GM21529 (cell line): ENCODE data around the gene OR2A14.
A peak's percentile ranks its signal among the peaks of the same experiment; 100 is the strongest.
"Not testable (repeated sequence)": the region's sequence is repeated elsewhere in the genome, so short reads cannot be mapped to it uniquely, and the experiment has no call there.

ENCODE experiments used
- ATAC-seq: cut with Tn5 transposase; IDR thresholded peaks from one replicate; pipeline ENCODE4 v1.9.1; 2021; ENCODE audit not compliant: unreplicated experiment

The OR2A14 gene, protein sequence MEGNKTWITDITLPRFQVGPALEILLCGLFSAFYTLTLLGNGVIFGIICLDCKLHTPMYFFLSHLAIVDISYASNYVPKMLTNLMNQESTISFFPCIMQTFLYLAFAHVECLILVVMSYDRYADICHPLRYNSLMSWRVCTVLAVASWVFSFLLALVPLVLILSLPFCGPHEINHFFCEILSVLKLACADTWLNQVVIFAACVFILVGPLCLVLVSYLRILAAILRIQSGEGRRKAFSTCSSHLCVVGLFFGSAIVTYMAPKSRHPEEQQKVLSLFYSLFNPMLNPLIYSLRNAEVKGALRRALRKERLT

GRCh38 chr7:144122876-144123275, at the start of gene OR2A14:
OR2A14 (plus strand) TSS chr7:144123176; CDS start chr7:144129113, 5,937 bp downstream.
- no peak for ATAC-seq

GRCh38 chr7:144074374-144074773, 48.6 kb upstream of the OR2A14 start:
- no peak for ATAC-seq

DNA sequence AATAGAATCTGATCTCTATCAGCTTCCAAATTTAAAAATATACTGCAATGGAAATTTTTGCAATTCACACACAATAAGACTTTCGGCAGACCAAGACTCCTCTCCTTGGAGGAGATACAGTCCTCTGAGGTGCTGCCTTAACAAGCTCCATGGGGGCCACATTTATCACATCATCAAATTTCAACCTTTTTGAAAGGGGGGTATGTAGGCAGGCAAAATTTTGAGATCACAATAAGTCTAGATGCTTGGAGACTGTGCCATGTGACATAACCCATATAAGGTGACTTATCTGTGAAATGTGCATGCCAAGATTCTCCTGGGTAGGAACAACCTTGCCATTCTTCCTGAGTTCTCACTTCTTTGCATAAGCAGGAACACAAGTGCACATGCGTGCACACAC, 37.0 kb upstream of the OR2A14 start, which contains the start of gene OR2A12:
TSS of gene OR2A12 (plus strand) at position 301 of the 400 bp plus-strand sequence. CDS start 8,830 bp downstream, outside the sequence.
- no peak for ATAC-seq

DNA sequence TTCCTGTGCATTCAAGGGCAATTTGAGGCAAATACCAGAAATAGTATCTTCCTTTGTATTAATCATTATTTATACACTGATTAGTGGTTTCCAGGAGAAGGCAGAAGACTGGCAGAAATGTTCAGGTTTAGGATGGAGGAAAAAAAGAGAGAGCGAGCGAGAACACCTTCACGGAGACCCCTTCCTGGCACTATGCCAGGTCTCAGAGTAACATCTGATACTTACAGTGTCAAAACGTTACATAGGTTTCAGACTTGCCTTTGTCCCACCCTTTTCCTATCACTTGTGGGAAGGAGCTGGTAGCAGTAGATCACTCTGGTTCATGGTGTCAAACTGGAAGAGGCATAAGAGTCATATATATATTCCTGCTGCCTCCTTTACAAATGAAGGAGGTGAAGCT, 36.2 kb upstream of the OR2A14 start:
- no peak for ATAC-seq

DNA sequence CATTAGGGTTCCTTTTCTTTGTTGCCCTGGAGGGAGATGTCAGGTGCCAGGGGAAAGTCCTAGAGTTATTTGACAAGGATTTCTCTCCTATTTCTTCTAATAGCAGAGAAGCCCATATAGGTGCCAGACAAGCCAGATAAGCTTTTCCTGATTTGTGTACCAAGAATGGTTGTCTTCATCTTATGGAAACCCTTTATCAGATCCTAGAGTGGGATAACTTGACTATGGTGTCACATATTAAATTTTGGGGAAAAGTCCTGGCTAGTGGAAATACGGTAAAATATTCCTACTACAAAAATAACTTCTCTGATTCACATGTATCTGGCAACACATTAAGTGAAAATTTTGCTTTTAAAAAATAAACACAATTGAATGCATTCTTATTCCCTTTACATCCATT, 35.7 kb upstream of the OR2A14 start:
- no peak for ATAC-seq

GRCh38 chr7:144090667-144091066, 32.3 kb upstream of the OR2A14 start:
- no peak for ATAC-seq

- ATAC-seq, result no peak
Observed at GRCh38 chr7:144098776-144099175, 24.2 kb upstream of the OR2A14 start.

GRCh38 chr7:144100607-144101006, 22.4 kb upstream of the OR2A14 start:
- ATAC-seq, result no peak

DNA sequence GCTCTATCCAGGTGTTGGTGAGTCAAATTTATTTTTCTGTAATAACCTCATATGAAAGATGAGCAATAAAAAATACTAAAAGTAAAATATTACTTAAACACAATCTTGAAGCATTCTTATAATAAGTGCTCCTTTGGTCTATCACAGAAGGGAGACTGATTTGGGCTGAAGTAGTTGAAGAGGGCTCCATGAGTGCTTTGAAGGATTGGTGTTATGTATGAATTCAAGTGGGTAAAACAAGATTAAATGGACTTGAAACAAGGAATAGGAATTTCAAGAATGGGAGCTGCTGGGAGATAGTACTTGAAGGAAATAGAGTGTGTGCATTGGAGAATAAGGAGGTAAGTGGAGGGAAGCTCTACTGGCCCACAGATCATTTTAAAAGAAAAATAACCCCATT, 20.9 kb upstream of the OR2A14 start:
- no peak for ATAC-seq

DNA sequence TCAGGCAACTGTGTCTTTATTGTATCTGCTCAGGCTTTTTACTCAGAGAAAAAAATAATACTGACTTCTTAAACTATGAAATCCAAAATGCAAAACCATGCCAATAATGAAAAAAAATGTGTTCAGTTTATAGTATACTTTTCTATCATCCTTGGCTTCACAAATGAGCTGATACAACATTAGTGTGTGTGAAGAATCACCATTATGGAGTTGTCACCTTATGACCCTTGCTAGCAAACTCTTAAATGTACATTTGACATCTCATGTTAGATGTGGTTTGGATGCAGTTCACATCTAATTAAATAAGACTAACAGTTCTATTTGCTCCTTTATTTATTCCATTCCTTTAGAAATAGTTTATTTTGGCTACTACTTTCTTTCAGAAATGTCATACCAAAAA, 17.8 kb upstream of the OR2A14 start:
- ATAC-seq, result no peak

GRCh38 chr7:144109283-144109682, 13.7 kb upstream of the OR2A14 start, which contains the start of gene OR2A2:
OR2A2 (plus strand) TSS chr7:144109583; CDS start chr7:144109583, 0 bp downstream.
- ATAC-seq, result no peak

- no peak for ATAC-seq
Observed at GRCh38 chr7:144110272-144110671, 12.7 kb upstream of the OR2A14 start.

DNA sequence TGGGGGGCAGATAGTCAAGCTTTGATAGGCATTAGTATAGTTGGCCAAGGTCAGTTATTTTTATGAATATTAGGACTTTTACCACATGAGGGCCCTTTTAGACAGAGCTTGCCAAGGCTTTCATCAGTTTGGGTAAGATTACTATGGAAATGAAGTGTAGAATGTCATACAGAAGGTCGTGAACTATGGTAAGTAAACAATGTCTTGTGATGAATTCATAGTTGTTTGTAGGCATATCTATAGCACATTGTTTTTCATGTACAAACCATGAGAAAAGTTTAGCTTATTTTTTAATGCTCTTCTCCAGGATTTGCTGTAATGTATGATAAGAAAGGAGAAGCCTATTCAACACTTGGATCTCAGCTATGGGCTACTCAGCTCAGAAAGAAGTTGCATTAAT, 9.3 kb upstream of the OR2A14 start:
- ATAC-seq, result no peak

DNA sequence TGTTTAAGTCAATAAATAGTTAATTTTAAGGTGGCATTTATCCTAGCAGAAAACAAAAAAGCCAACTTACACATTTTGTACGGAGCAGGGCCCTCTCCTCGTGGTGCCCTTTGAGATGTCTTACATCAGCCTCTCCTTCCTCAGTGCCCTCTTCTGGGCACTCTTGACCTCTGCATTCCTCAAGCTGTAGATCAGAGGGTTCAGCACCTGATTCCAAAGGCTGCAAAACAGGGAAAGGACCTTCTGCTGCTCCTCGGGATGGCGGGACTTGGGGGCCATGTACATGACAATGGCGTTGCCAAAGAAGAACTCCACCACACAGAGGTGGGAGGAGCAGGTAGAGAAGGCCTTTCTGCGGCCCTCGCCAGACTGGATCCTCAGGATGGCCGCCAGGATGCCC, 4.6 kb upstream of the OR2A14 start:
- ATAC-seq, result no peak

GRCh38 chr7:144127714-144128334, 4.8 kb downstream of the OR2A14 start:
- ATAC-seq, result peak; percentile 100

DNA sequence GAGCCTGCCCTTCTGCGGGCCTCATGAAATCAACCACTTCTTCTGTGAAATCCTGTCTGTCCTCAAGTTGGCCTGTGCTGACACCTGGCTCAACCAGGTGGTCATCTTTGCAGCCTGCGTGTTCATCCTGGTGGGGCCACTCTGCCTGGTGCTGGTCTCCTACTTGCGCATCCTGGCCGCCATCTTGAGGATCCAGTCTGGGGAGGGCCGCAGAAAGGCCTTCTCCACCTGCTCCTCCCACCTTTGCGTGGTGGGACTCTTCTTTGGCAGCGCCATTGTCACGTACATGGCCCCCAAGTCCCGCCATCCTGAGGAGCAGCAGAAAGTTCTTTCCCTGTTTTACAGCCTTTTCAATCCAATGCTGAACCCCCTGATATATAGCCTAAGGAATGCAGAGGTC, 6.6 kb downstream of the OR2A14 start:
- ATAC-seq, result not testable (repeated sequence)

DNA sequence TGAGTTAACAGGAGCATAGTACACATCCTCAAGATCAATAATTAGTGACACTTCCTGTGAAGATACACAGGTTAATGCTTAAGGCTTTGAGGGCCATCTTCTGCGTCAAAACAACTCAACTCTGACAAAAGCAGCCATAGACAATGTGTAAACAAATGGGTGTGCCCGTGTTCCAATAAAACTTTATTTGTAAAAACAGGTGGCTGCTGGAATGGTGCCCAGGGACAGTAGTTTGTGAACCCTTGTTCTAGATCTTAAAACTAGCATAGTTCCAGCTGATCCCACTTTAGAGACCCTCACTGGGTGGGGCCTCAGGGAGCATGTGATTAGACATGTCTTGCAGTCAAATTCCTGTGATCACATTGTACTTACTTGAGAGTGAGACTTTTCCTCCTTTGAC, 7.8 kb downstream of the OR2A14 start:
- no peak for ATAC-seq

DNA sequence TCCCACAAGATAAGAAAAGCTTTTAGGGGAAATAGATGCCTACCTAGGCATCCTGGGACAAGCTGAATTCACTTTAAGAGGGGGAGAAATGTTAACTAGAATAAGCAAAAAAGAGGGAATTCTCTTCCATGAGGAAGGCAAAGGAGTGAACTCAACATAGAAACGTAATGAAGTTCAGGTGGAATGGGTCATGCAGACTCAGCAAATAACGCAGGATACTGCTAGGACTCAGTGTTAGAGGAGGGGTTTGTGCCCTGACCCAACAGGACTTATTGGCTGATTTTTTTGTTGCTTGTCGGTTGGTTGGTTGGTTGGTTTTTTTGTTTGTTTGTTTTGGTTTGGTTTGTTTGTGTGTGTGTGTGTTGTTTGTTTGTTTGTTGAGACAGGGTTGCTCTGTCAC, 9.3 kb downstream of the OR2A14 start:
- ATAC-seq, result no peak

GRCh38 chr7:144133307-144133706, 10.3 kb downstream of the OR2A14 start:
- ATAC-seq, result no peak

DNA sequence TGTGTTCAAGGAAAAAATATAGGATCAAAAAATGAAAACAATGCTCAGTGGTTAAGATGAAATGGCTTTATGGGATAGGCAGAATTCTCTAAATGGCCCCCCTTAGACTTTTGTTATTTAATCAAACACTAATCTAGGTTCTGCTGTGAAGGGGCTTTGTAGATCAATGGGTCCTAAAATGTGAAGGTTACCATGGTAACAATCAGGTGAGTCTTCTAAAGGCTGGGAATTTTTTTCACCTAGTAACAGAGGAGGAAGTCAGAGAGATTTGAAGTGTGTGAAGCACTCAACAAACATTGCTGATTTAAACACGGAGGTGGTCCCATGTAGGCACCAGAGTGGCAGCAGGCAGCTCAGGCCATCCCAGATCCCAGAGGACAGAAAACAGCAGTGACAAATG, 11.1 kb downstream of the OR2A14 start:
- no peak for ATAC-seq

- no peak for ATAC-seq
Observed at GRCh38 chr7:144137501-144137900, 14.5 kb downstream of the OR2A14 start.

- ATAC-seq, result no peak
Observed at GRCh38 chr7:144142187-144142586, 19.2 kb downstream of the OR2A14 start.

DNA sequence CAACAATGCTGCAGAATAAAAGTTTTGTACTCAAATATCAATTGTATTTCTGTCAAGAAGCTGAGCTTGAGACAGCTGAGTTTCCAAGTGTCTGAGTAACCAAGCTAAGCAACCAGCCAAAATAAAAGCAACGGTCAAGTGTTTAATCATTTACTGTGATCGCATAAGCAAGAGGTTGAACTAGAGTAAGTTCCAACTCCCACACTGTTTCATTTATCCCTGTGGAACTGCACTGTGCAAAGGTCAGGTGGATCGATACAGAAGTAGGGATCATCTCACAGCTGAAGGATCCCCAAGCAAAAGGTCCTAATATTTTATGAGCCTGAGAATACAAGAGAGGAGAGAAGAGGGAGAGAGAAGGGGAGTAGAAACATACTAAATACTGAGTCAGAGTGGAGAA, 21.4 kb downstream of the OR2A14 start:
- ATAC-seq, result no peak
